CD4-positive, alpha-beta T cell treated with Interferon alpha-2 for 1 hour (primary cell): ENCODE results near the gene LMTK3.
"Not testable (repeated sequence)": the region's sequence is repeated elsewhere in the genome, so short reads cannot be mapped to it uniquely, and the experiment has no call there.

Experiments used
- DNase-seq, 2 donors: peaks; one replicate each; pipeline ENCODE4 v3.0.0-alpha.2; 2020 to 2022

The LMTK3 gene

GRCh38 chr19:48538057-48538456 is 26.4 kb upstream of the LMTK3 start:
- DNase-seq = not testable (repeated sequence)

GRCh38 chr19:48537541-48537940 is 25.9 kb upstream of the LMTK3 start:
- no peak for DNase-seq

GRCh38 chr19:48533770-48534169 is 22.1 kb upstream of the LMTK3 start:
- DNase-seq = no peak

GRCh38 chr19:48530770-48531169 is 19.1 kb upstream of the LMTK3 start:
- DNase-seq = no peak

- DNase-seq = no peak
These were observed 18.6 kb upstream of the LMTK3 start for GRCh38 chr19:48530066-48530720.

- no peak for DNase-seq
These were observed 17.5 kb upstream of the LMTK3 start for GRCh38 chr19:48529156-48529555.

GRCh38 chr19:48524732-48525131 is 13.1 kb upstream of the LMTK3 start:
- DNase-seq = no peak

- no peak for DNase-seq
These were observed 12.6 kb upstream of the LMTK3 start for GRCh38 chr19:48524221-48524620.

GRCh38 chr19:48520134-48520533 is 8.5 kb upstream of the LMTK3 start:
- no peak for DNase-seq

DNA sequence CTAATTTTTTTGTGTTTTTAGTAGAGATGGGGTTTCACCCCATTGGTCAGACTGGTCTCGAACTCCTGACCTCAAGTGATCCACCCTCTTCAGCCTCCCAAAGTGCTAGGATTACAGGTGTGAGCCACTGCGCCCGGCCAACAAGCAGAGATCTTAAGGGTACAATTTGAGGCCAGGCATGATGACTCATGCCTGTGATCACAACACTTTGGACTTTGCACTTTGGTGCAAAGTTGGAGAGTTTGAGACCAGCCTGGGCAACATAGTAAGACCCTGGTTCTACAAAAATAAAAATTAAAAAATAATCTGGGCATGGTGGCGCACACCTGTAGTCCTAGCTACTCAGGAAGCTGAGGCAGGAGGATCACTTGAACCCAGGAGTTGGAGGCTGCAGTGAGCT is 7.8 kb upstream of the LMTK3 start:
- DNase-seq = not testable (repeated sequence)

DNA sequence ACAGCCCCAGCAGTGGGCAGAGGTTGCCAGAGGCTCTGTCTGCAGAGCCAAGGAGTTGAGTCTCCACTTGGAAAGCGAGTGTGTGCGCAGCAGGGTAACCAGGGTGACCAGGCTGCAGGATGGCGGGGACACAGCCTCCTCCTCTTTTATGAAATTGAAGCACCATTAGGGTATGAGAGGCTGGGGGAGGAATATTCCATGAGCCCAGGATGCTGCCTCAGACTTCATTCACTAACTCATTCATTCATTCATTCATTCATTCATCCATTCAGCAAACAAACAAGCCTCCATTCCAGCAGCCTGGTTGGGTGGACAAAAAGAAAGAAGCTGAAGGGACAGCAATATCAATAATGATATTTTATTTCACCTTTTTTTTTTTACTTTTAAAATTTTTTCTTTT is 6.6 kb upstream of the LMTK3 start:
- no peak for DNase-seq

DNA sequence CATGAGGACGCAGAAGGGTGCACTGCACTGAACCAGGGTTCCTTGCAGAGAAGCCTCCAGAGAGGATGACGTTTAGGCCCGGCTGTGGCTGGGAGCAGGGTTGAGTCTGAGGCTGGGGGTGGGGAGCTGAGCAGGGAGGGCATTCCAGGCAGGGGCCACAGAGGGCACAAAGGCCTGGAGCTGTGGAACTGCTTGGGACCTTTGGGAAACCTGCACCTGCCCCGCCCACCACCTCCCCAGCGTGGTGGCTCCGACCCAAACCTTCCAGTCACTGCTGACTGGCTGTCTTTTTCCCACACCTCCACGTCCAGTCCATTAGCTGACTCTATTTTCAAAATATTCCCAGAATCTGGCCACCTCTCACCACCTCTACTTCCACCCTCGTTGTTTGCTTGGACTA is 4.9 kb upstream of the LMTK3 start:
- no peak for DNase-seq

- DNase-seq = no peak
These were observed 2.5 kb upstream of the LMTK3 start for GRCh38 chr19:48514123-48514458.

DNA sequence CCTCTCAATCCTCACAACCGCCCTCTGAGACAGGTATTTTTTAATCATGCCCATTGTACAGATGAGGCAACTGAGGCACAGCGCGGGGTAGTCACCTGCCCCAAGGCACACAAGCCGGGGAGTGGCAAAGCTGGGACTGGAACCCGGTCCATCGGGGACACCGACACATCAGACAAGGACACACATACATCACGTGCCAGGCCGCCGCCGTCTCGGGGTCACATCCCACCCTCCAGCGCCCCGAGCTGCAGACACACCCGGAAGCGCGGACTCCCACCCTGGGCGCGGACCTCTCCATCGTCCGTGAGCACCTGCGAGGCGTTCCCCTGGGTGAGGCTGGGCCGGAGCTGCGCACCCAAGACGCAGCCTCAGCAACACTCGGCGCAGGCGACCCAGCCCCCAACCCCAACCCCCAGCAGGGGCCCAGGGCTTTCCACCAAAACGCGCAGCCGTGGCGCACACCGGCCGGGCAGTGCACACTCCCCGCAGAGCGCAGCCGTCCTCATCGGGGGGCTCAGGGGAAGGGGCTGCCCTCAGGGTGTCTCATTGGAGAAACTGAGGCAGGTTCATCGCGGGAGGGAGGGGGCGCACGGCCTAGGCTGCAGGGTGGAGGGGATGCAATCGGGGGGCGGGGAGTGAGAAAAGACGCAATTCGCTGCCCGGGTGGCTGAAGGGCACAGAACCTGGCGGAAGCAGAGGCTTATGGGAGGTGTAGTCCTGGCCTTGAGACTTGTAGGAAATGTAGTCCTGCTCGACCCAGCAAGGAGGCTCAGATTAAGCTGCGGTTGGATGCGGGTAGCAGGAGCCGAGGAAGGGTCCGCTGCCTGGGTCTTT is 1.9 kb upstream of the LMTK3 start:
- peak; percentile 75 to 83 for DNase-seq

DNA sequence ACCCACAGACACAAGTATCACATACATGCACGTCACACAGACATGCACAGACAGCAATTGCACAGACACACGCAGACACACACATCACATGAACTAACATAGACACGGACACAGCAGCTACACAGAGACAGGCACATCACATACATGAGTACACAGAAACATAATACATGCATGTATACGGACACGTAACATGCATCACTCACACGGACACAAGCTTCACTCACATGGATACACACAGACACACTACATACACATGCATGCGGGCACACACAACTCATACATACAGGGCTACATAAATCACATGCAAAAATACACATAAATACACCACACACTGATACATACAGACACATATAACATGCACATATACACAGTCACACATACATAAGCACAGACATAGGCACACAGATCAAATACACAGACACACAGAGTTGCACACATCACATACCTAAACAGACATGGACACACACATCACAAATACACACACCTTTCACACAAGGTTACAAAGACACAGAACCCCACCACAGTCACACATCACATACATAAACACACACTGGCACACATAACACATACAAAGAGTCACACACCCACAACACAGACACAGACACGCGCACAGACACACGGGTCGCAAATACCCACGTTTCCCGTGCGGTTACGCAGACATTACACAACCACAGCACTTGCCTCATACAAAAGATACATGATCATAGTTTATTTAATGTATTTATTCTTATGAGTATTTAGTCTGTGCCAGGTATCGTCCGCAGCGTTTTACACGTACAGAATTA is 1.1 kb upstream of the LMTK3 start:
- no peak for DNase-seq

GRCh38 chr19:48511321-48511731 is 309 bp downstream of the LMTK3 start:
- DNase-seq = no peak

DNA sequence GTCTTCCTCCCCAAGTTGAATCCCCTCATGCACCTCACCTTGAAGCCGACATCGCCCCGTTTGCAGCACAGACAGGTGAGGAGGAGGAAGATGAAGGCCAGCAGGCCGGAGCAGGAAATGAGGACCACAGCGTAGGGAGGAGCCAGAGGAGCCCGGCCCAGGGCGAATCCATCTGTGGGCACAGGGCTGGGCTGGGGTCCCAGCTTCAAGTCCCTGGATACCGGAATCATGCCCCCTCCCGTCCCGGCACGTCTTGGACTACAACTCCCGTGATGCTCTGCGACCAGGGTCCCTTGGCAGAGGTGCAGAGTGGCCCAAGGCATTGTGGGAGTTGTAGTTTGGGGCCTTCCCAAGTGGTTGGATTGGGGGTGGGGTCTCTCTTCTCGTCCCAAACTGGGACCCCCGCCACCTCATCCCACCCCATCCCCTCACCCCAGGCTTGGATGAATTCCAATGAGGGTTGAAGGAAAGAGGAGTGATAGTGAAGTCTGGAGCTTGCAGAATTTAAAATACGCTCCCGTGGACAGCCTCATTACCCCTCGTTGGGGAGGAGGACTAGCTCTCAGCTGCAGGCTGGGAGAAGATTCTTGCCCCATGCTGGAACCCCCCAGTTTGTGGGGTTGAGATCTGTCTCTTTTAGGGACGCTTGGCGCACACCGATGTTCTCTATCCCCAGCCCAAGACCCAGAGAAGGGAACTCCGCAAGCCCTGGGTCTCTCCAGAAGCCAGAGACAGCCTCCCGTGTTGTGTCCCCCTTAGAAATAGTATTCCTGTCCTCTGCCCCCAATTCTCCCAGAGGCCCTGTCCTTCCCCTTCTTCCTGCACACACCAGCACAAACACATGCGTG is 990 bp downstream of the LMTK3 start:
- peak; percentile 64 to 79 for DNase-seq

DNA sequence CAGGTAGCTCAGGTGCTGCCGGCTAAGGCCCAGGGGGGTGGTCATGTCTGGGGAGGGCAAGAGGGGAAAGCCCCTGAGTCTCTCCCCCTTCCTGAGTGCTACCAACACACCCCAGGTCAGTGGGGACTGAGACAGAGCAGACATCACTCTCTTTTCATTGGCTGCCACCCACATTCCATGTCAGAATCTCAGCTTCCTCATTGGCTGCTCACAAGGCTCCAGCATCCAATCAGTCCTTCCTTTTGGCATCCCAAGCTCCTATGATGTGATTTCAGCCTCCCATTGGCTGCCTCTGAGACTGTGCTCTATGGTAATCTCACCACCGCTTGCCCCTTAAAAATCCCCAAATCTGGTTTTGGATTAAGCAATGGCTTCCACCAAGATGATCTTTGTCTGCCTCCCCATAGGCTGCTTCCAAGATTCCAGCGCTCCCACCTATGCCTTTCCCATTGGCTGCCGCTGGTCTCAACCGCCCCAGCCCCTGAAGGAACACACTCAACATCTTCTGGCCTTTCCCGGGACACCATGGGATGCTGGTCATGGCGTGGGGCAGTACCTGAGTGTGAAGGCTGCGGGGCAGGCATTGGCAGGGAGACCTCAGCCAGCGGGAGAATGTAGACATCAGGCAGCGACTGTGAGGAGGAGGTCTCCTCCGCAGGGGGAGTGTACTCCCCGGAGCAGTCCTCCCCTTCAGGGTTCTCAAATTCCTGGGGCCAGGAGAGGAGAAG is 2.0 kb downstream of the LMTK3 start:
- no peak for DNase-seq

DNA sequence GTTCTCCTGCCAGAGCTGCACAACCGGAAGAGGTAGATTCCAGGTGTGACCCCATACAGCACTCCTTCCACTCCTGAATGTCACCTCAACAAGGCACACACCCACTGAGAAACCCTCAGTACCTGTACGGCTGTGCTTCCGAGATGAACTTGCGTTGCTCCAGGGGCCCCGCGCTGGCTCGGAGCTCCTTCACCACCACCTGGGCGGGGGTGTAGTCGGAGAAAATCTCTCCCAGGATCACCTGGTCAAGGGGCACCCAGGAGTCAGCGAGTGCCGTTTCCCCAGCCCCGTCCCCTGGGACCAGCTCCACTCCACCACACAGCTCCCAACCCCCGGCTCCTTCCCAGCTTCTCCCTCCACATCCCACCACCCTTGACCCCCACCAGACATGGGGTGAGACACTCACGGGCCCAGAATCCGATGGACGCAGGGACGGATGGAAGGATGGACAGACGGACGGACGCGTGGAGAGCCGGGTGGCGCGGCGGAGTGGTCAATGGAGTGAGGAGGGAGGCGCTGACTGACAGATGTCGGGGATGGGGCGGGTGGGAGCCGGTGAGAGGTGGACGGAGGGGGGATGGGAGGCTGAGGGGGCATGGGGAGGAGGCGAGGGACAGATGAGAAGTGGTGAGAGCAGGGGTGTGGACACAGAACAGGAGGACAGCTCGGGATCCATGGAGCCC is 2.8 kb downstream of the LMTK3 start:
- no peak for DNase-seq

DNA sequence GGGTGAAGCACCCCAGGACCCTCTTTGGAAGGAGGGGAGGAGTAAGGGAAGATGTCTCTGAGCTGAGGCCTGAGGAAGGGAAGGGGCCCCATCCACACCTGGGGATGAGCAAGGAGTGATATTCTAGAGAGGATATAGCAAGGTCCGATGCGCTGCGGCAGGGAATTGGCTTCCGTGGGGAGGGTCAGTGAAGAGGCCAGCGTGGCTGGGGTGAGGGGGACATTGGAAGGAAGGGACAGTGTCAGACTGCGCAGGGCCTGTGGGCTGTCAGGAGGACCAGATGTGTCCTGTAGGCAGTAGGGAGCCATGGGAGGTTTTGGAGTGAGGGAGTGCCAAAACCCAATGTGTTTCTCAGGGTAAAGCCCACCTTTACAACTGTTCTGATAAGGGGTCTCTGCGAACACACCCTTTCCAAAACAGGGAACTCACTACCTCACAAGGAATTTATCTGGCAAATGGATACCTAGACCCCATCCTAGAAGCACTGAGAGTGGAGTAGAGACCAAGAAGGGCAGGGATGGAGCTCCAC is 3.7 kb downstream of the LMTK3 start:
- no peak for DNase-seq

DNA sequence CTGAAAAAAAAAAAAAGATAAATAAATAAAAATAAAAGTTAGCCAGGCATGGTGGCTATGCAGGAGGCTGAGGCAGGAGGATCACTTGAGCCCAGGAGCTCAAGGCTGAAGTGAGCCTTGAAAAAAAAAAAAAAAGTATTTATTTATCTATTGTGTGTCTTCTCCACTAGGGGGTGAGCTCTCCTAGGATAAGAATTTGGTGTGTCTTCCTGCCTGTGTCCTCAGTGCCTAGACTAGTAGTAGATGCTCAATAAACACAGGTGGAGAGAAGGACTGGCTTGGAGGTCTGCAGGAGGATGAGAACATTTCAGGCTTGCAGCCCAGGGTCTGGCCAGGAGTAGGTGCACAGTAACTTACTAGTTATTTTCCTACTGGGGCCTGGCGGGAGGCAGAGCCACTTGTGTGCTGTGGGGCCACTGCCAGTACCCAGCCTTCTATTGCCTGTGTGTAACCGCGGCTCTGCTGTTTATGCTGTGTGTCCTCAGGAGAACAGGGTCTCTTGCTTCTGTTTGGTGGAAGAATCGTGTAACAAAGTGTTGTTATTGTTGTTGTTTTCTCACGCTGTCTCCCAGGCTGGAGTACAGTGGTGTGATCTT is 5.4 kb downstream of the LMTK3 start:
- peak; percentile 25 to 76 for DNase-seq
